Measurements from ENCODE around the gene ADO. TPM values are rescaled to one million over a fixed set of nuclear protein-coding genes. Genes with fewer than 3 reads are reported as not detected.

ADO gene
- polyA plus RNA-seq, 1 of the 3 experiments (the other 2 are of a cell fraction) = 6.9 TPM

DNA sequence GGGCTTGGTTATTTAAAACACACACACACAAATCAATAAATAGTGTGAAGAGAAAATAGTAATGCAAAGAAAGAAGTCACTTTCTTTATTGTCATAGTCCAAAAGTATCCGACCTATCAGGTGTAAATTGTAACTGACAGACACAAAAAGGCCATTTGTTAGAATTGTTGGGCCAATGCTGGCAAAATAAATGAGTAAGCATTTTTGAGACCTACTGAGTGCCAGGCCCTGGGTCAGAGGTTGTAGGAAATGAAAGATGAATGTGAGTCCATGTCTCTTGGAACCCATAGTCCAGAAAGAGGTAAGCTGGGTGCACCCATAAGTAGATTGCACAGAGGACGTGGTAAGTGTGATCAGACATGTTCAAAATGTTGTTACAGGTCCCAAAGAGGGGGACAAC, 25.1 kb downstream of the ADO start:
- CTCF ChIA-PET = interaction anchor here (1.0 to 1.5 kb wide), 2 partner anchors 12 to 253 kb away, joined by 3 read pairs; no protein-coding TSS in a partner anchor

More for the DNA sequence above, 25.1 kb downstream of the ADO start:
- Histone ChIP-seq H2AFZ (ENCODE audit: low read depth) (no peak overlapping the region), H3K9me3 (0 out of 2 replicates have a peak, but pooled peaks cover 2% of the 10 kb centered on the region), H3K27me3 (ENCODE audit: insufficient read depth) (no peaks in the 10 kb centered on the region), H3K27ac (ENCODE audit: low read depth in 2 of 2, low read length in 1 of 2) (no peak overlapping the region), H3K4me2 (no peak overlapping the region), H3K9me2 (no peaks in the 10 kb centered on the region), H3K79me2 (ENCODE audit: insufficient read depth) (no peaks in the 10 kb centered on the region), H4K20me1 (ENCODE audit: insufficient read depth) (no peaks in the 10 kb centered on the region), H3K9ac (no peak overlapping the region), H3K36me3 (replicated peaks in 1 of 2; ENCODE audit: control insufficient read depth in 1 of 2, insufficient read depth in 2 of 2, low read length in 1 of 2) (no peaks in the 10 kb centered on the region), H3K4me3 (ENCODE audit: low read depth in 2 of 2, low read length in 1 of 2) (no peak overlapping the region), H3K4me1 (ENCODE audit: control insufficient read depth in 1 of 2, insufficient read depth in 2 of 2, low read depth in 1 of 2, low read length in 1 of 2) (no peaks in the 10 kb centered on the region; a peak in 1 of 4 replicates), H3F3A (replicated peaks; ENCODE audit: insufficient read depth) (peaks cover 6% of the 10 kb centered on the region)
- POLR2A ChIA-PET = no interaction called here
- no peak for TF ChIP-seq MXI1 (IDR thresholded peaks at IDR 0.05; ENCODE audit: low read depth, low read length)
- no peak for TF ChIP-seq IRF3 (IDR thresholded peaks at IDR 0.05; ENCODE audit: low read depth, low read length)
- TF ChIP-seq FOSL2 (IDR thresholded peaks at IDR 0.05; ENCODE audit: borderline replicate concordance, low read depth) = no peak
- TF ChIP-seq SIN3A (IDR thresholded peaks at IDR 0.05; ENCODE audit: borderline replicate concordance, low read depth, low read length) = no peak
- TF ChIP-seq FOXM1 (IDR thresholded peaks at IDR 0.05; ENCODE audit: low read depth) = no peak
- no peak for TF ChIP-seq RXRA (IDR thresholded peaks at IDR 0.05; ENCODE audit: borderline replicate concordance, low read depth)
- TF ChIP-seq TCF12 (IDR thresholded peaks at IDR 0.05) = no peak
- no peak for TF ChIP-seq REST (IDR thresholded peaks at IDR 0.05; ENCODE audit: low read depth, low read length)
- no peak for TF ChIP-seq SMC3 (IDR thresholded peaks at IDR 0.05; ENCODE audit: low read depth, low read length)
- no peak for TF ChIP-seq NRF1 (IDR thresholded peaks at IDR 0.05; ENCODE audit: low read depth, low read length)
- no peak for TF ChIP-seq EZH2phosphoT487 (IDR thresholded peaks at IDR 0.05; ENCODE audit: borderline replicate concordance, low read depth)
- TF ChIP-seq NFIC (IDR thresholded peaks at IDR 0.05; ENCODE audit: borderline replicate concordance) = no peak
- no peak for TF ChIP-seq CHD2 (IDR thresholded peaks at IDR 0.05; ENCODE audit: low read length, partially characterized antibody)
- WGBS (ENCODE audit: low lambda C conversion rate) = 24% methylated on average over 2 of the region's 2 CpGs
- no peak for DNase-seq

Measured in SK-N-SH (cell line).